ENCODE data around the gene CTNNBL1.

DNA sequence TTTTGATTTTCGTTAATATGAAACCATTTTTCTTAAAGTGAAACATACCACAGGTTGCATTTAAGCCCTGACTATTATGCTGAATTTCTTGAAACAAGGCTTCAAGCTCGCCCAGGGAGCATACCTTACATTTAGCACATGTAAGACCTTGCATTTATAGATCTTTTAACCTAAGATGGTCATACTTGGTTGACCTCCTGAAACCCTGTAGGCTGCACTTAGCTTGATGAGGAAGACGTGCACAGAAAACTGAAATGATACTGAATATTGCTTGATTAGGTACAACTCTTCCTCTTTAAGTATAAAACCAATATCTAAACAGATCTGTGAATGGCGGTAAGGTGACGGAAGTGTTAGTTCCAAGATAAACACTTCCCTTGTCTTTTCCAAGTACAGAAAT lies 82.2 kb downstream of the CTNNBL1 start:
- TF ChIP-seq EZH2 (IDR thresholded peaks at IDR 0.05; ENCODE audit: borderline replicate concordance, low read depth, low read length, severe bottlenecking), result no peak
- TF ChIP-seq MYC (IDR thresholded peaks at IDR 0.05; ENCODE audit: low read depth, low read length), result no peak
